Measurements from ENCODE around the gene FOXP1.

GRCh38 chr3:71046791-71047190, 536.7 kb downstream of the FOXP1 start:
- TF ChIP-seq, protein P1, sequence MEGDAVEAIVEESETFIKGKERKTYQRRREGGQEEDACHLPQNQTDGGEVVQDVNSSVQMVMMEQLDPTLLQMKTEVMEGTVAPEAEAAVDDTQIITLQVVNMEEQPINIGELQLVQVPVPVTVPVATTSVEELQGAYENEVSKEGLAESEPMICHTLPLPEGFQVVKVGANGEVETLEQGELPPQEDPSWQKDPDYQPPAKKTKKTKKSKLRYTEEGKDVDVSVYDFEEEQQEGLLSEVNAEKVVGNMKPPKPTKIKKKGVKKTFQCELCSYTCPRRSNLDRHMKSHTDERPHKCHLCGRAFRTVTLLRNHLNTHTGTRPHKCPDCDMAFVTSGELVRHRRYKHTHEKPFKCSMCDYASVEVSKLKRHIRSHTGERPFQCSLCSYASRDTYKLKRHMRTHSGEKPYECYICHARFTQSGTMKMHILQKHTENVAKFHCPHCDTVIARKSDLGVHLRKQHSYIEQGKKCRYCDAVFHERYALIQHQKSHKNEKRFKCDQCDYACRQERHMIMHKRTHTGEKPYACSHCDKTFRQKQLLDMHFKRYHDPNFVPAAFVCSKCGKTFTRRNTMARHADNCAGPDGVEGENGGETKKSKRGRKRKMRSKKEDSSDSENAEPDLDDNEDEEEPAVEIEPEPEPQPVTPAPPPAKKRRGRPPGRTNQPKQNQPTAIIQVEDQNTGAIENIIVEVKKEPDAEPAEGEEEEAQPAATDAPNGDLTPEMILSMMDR (IDR thresholded peaks at IDR 0.05; ENCODE audit: poor library complexity), result no peak
- no peak for TF ChIP-seq EZH2phosphoT487 (IDR thresholded peaks at IDR 0.05; ENCODE audit: low read depth, severe bottlenecking, unreplicated experiment)
